ENCODE results near the gene SLCO4A1. TPM values are rescaled to one million over a fixed set of nuclear protein-coding genes. Genes with fewer than 3 reads are reported as not detected.

SLCO4A1 gene
- total and polyA plus RNA-seq, 2 donors (not counting 3 experiments of a cell fraction or from before 2014, with no cell fraction given), result 1.4 to 4.1 TPM

DNA sequence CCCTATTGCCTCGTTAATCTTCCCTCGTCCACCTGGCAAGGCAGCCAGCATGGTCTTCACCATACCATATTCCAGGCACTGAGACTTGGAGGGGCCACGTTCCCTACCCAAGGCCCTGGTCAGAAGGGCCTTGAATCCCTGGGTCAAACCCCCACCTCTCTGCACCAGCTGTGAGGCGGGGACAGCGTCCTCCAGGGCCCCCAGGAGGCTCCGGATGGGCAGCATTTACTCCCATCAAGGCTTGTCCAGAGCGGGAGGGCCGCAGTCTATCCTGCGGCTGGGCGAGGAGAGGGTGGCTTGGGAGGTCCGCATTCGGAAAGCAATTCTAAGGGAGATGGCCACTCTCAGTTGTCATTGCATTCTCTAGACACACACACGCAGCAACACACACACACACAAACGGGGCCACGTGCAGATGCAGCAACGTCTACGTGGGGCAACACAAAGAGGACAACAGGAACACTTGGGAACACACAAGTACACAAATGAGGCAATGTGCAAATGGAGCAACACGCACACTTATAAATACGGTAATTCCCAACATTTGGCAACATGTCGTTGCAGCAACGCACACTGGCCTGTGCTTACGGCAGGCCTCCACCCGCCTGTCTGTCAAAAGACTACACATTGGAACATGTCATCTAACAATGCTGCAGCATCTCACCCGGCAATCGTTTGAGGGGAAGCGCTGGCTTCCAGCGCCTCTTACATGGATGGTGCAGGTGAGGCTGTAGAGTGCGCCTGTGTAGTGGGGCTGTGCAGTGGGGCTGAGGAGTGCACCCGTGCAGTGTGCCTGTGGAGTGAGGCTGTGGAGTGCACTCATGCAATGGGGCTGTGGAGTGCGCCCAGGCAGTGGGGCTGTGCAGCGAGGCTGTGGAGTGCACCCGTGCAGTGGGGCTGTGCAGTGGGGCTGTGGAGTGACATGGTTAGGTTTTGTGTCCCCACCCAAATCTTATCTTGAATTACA lies 53.4 kb downstream of the SLCO4A1 start:
- no TSS peak for BruUV-seq (replicated peaks)
- Histone ChIP-seq H3K9me3 (replicated peaks; ENCODE audit: control insufficient read depth, insufficient read depth, low read length) (no peaks in the 10 kb centered on the region), H3K4me1 (ENCODE audit: control insufficient read depth, extremely low read depth, insufficient read depth, low read length) (no peaks in the 10 kb centered on the region), H3K79me2 (ENCODE audit: control insufficient read depth, insufficient read depth, low read length) (no peaks in the 10 kb centered on the region), H3K27ac (ENCODE audit: insufficient read depth, low read depth, low read length) (no peak overlapping the region), H3K9me1 (replicated peaks; ENCODE audit: control insufficient read depth, extremely low read depth, insufficient read depth, low read length) (no peaks in the 10 kb centered on the region), H3K9ac (replicated peaks; ENCODE audit: extremely low read depth, insufficient read depth, low read length) (no peak overlapping the region), H4K20me1 (replicated peaks; ENCODE audit: control insufficient read depth, extremely low read depth, insufficient read depth, low read length) (no peaks in the 10 kb centered on the region), H2AFZ (ENCODE audit: low read depth, low read length) (no peak overlapping the region), H3K27me3 (ENCODE audit: control insufficient read depth in 2 of 2, insufficient read depth in 2 of 2, low read length in 2 of 2) (no peaks in the 10 kb centered on the region), H3K4me3 (replicated peaks in 1 of 3; ENCODE audit: insufficient read depth in 1 of 3, low read depth in 1 of 3, low read length in 3 of 3) (no peak overlapping the region), H3K36me3 (ENCODE audit: control insufficient read depth in 2 of 2, extremely low read depth in 1 of 2, insufficient read depth in 2 of 2, low read length in 2 of 2) (no peaks in the 10 kb centered on the region), H3K4me2 (ENCODE audit: insufficient read depth, low read length) (no peak overlapping the region)
- dilution Hi-C loops (cut with MboI; ENCODE audit: extremely low pct_ligation_motif_present, low sequenced_read_pairs) (no loop called here), intact Hi-C loops (cut with micrococcal nuclease) (no loop called here)
- TF ChIP-seq, protein P1, sequence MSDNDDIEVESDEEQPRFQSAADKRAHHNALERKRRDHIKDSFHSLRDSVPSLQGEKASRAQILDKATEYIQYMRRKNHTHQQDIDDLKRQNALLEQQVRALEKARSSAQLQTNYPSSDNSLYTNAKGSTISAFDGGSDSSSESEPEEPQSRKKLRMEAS (IDR thresholded peaks at IDR 0.05; ENCODE audit: insufficient read depth, insufficient read length), result no peak
- TF ChIP-seq GATA2 (IDR thresholded peaks at IDR 0.05; ENCODE audit: insufficient read depth, insufficient read length, low read depth, low read length), result no peak
- TF ChIP-seq, protein P2, sequence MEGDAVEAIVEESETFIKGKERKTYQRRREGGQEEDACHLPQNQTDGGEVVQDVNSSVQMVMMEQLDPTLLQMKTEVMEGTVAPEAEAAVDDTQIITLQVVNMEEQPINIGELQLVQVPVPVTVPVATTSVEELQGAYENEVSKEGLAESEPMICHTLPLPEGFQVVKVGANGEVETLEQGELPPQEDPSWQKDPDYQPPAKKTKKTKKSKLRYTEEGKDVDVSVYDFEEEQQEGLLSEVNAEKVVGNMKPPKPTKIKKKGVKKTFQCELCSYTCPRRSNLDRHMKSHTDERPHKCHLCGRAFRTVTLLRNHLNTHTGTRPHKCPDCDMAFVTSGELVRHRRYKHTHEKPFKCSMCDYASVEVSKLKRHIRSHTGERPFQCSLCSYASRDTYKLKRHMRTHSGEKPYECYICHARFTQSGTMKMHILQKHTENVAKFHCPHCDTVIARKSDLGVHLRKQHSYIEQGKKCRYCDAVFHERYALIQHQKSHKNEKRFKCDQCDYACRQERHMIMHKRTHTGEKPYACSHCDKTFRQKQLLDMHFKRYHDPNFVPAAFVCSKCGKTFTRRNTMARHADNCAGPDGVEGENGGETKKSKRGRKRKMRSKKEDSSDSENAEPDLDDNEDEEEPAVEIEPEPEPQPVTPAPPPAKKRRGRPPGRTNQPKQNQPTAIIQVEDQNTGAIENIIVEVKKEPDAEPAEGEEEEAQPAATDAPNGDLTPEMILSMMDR (IDR thresholded peaks at IDR 0.05; ENCODE audit: extremely low read depth in 1 of 2, insufficient read depth in 1 of 2, low read depth in 1 of 2, low read length in 2 of 2), result no peak
- no peak for TF ChIP-seq FOS (IDR thresholded peaks at IDR 0.05; ENCODE audit: borderline replicate concordance, insufficient read depth, low read length)
- TF ChIP-seq JUN (IDR thresholded peaks at IDR 0.05; ENCODE audit: borderline replicate concordance, insufficient read depth, insufficient read length, low read depth), result no peak
- TF ChIP-seq POLR2A (IDR thresholded peaks at IDR 0.05; ENCODE audit: low read depth, low read length), result no peak
- TF ChIP-seq POLR2AphosphoS5 (IDR thresholded peaks at IDR 0.05; ENCODE audit: insufficient read depth, low read depth, low read length), result no peak
- TF ChIP-seq EZH2 (IDR thresholded peaks at IDR 0.05; ENCODE audit: borderline replicate concordance, low read depth, low read length, severe bottlenecking), result no peak
- no peak for TF ChIP-seq MYC (IDR thresholded peaks at IDR 0.05; ENCODE audit: low read depth, low read length)
- POLR2A ChIA-PET, result no interaction called here
- CTCF ChIA-PET, result interaction anchor here (1.1 to 2.4 kb wide), 3 partner anchors 10 to 96 kb away, joined by 3 to 7 read pairs (median 3); no protein-coding TSS in a partner anchor
- no peak for FAIRE-seq
- no peak for DNase-seq (ENCODE audit: low read depth, low spot score)
